ENCODE measurements around the gene MTFR2.

The MTFR2 gene

GRCh38 chr6:136184738-136185137 lies 65.4 kb downstream of the MTFR2 start:
- no peak for DNase-seq (ENCODE audit: low read depth)

GRCh38 chr6:136181861-136182260 lies 68.2 kb downstream of the MTFR2 start:
- DNase-seq (ENCODE audit: low read depth): no peak

- no peak for DNase-seq (ENCODE audit: low read depth)
These were observed 68.6 kb downstream of the MTFR2 start for GRCh38 chr6:136181512-136181833.
